NCI-H345 treated with DMSO at 0.1 percent for 48 hours (cell line): Measurements from ENCODE around the gene SLC37A2.

Experiments used
- DNase-seq: peaks from one replicate; lab custom pipeline; 2025; ENCODE audit not compliant: unreplicated experiment; lab: John Stamatoyannopoulos, UW

SLC37A2 gene

GRCh38 chr11:125105926-125106325 is 42.8 kb downstream of the SLC37A2 start:
- DNase-seq = no peak

- no peak for DNase-seq
Observed at GRCh38 chr11:125108469-125108868, 45.4 kb downstream of the SLC37A2 start.

- no peak for DNase-seq
Observed at GRCh38 chr11:125110506-125110905, 47.4 kb downstream of the SLC37A2 start.

- DNase-seq = peak; percentile 15
Observed at GRCh38 chr11:125111001-125111342, 47.9 kb downstream of the SLC37A2 start.

GRCh38 chr11:125111343-125112207 is 48.5 kb downstream of the SLC37A2 start, which contains the start of gene TMEM218:
TMEM218 (minus strand) TSS chr11:125111626; CDS start chr11:125102241, 9,385 bp downstream.
- DNase-seq = peak; percentile 96

- no peak for DNase-seq
Observed at GRCh38 chr11:125112208-125112604, 49.1 kb downstream of the SLC37A2 start.

- DNase-seq = no peak
Observed at GRCh38 chr11:125114518-125114917, 51.4 kb downstream of the SLC37A2 start.

- no peak for DNase-seq
Observed at GRCh38 chr11:125117429-125117828, 54.3 kb downstream of the SLC37A2 start.

- no peak for DNase-seq
Observed at GRCh38 chr11:125123194-125123946, 60.3 kb downstream of the SLC37A2 start.

- DNase-seq = no peak
Observed at GRCh38 chr11:125123947-125124617, 61.0 kb downstream of the SLC37A2 start.

GRCh38 chr11:125124618-125124992 is 61.5 kb downstream of the SLC37A2 start:
- DNase-seq = no peak

- no peak for DNase-seq
Observed at GRCh38 chr11:125128450-125128849, 65.3 kb downstream of the SLC37A2 start.

GRCh38 chr11:125129316-125129993 is 66.3 kb downstream of the SLC37A2 start:
- no peak for DNase-seq

GRCh38 chr11:125132071-125132470 is 69.0 kb downstream of the SLC37A2 start:
- no peak for DNase-seq

- no peak for DNase-seq
Observed at GRCh38 chr11:125132596-125132995, 69.5 kb downstream of the SLC37A2 start.

- DNase-seq = no peak
Observed at GRCh38 chr11:125136001-125136400, 72.9 kb downstream of the SLC37A2 start.

- no peak for DNase-seq
Observed at GRCh38 chr11:125138966-125139365, 75.9 kb downstream of the SLC37A2 start.

GRCh38 chr11:125139778-125140177 is 76.7 kb downstream of the SLC37A2 start:
- no peak for DNase-seq
